Neural cell (in vitro differentiated cells): ENCODE measurements around the gene DENND1A.

Source experiments
- CTCF ChIP-seq: fragments of 450-650 bp; IDR thresholded peaks from 2 replicates; pipeline ENCODE4 v1.5.1; 2014; ENCODE audit warnings: antibody characterized with exemption, mild to moderate bottlenecking, moderate library complexity; ENCODE audit not compliant: poor library complexity, severe bottlenecking
- EP300 ChIP-seq: fragments of 450-650 bp; conservative IDR thresholded peaks from 2 replicates; pipeline ENCODE4 v1.6.1; 2014; ENCODE audit warnings: antibody characterized with exemption, mild to moderate bottlenecking, moderate library complexity; ENCODE audit not compliant: poor library complexity, severe bottlenecking
- EZH2 ChIP-seq: fragments of 200-600, 300-800 bp; shearing (Covaris generic), sonication (generic); IDR thresholded peaks from 2 replicates; pipeline ENCODE4 v1.6.1; 2014; ENCODE audit warnings: antibody characterized with exemption, low read length, borderline replicate concordance, mild to moderate bottlenecking; ENCODE audit not compliant: insufficient read depth, poor library complexity, severe bottlenecking
- POLR2AphosphoS5 ChIP-seq: IDR thresholded peaks from 2 replicates; pipeline ENCODE4 v1.6.1; 2012
- RAD21 ChIP-seq: fragments of 450-650 bp; conservative IDR thresholded peaks from 2 replicates; pipeline ENCODE4 v1.6.1; 2014; ENCODE audit warnings: antibody characterized with exemption, mild to moderate bottlenecking, moderate library complexity
- REST ChIP-seq: IDR thresholded peaks from 2 replicates; pipeline ENCODE4 v1.6.1; 2012; ENCODE audit warnings: borderline replicate concordance
- SMC3 ChIP-seq: fragments of 450-650 bp; conservative IDR thresholded peaks from 2 replicates; pipeline ENCODE4 v1.6.1; 2014; ENCODE audit warnings: antibody characterized with exemption, mild to moderate bottlenecking, moderate library complexity; ENCODE audit not compliant: poor library complexity
- TAF1 ChIP-seq: IDR thresholded peaks from 2 replicates; pipeline ENCODE4 v1.6.1; 2012; ENCODE audit warnings: low read depth

- TF ChIP-seq SMC3 (no peak), CTCF (no peak), EZH2 (no peak), EP300 (no peak), TAF1 (no peak), RAD21 (no peak), POLR2AphosphoS5 (no peak), REST (no peak)
Measured at GRCh38 chr9:123336959-123337358, 593.0 kb downstream of the DENND1A start.
